Mucosa of rectum (tissue), 2 donors: ENCODE measurements around the gene ME2.

Source experiments
- H3K27ac ChIP-seq, 2 donors: one replicate each; pipeline ENCODE4 v1.7.0; 2013; ENCODE audit warnings: inconsistent platforms in 2 of 2, low read depth in 2 of 2, low read length in 2 of 2
- H3K27me3 ChIP-seq, 2 donors: one replicate each; pipeline ENCODE4 v1.7.0; 2013; ENCODE audit warnings: low read length in 2 of 2; ENCODE audit not compliant: control insufficient read depth in 2 of 2, insufficient read depth in 2 of 2
- H3K36me3 ChIP-seq, 2 donors: one replicate each; pipeline ENCODE4 v1.7.0; 2013; ENCODE audit warnings: low read length in 2 of 2; ENCODE audit not compliant: control insufficient read depth in 2 of 2, insufficient read depth in 2 of 2
- H3K4me1 ChIP-seq, 2 donors: one replicate each; pipeline ENCODE4 v1.7.0; 2013; ENCODE audit warnings: low read length in 2 of 2, mild to moderate bottlenecking in 1 of 2; ENCODE audit not compliant: control insufficient read depth in 2 of 2, insufficient read depth in 2 of 2
- H3K4me3 ChIP-seq, 2 donors: one replicate each; pipeline ENCODE4 v1.7.0; 2013; ENCODE audit warnings: low read length in 2 of 2
- H3K9ac ChIP-seq, 2 donors: one replicate each; pipeline ENCODE4 v1.7.0; 2013; ENCODE audit warnings: low read length in 2 of 2, low read depth in 1 of 2, mild to moderate bottlenecking in 1 of 2
- H3K9me3 ChIP-seq, 2 donors: one replicate each; pipeline ENCODE4 v1.7.0; 2013; ENCODE audit warnings: low read length in 2 of 2; ENCODE audit not compliant: control insufficient read depth in 2 of 2
- donor health status: healthy.
- donor health status: Normal muscosa, but diverticular disease.

The ME2 gene

GRCh38 chr18:50909261-50909660 is 30.3 kb downstream of the ME2 start:
- Histone ChIP-seq H3K4me1 (no peaks in the 10 kb centered on the region), H3K4me3 (no peak overlapping the region), H3K27me3 (no peaks in the 10 kb centered on the region), H3K9me3 (no peaks in the 10 kb centered on the region), H3K27ac (no peak overlapping the region), H3K9ac (no peak overlapping the region), H3K36me3 (peaks cover 15 to 33% of the 10 kb centered on the region in 2 donors)

- no peaks in the 10 kb centered on the region for H3K27me3 ChIP-seq
- H3K4me3 ChIP-seq: no peak overlapping the region
- peaks cover 21 to 33% of the 10 kb centered on the region in 2 donors for H3K36me3 ChIP-seq
- no peak overlapping the region for H3K27ac ChIP-seq
- H3K9me3 ChIP-seq: no peaks in the 10 kb centered on the region
- H3K4me1 ChIP-seq: no peaks in the 10 kb centered on the region
- no peak overlapping the region for H3K9ac ChIP-seq
These were observed 32.1 kb downstream of the ME2 start for GRCh38 chr18:50911006-50911405.

GRCh38 chr18:50917021-50917420 is 38.1 kb downstream of the ME2 start:
- H3K9ac ChIP-seq: no peak overlapping the region

GRCh38 chr18:50918153-50918552 is 39.2 kb downstream of the ME2 start:
- Histone ChIP-seq H3K9ac (no peak overlapping the region), H3K4me1 (no peaks in the 10 kb centered on the region), H3K9me3 (no peaks in the 10 kb centered on the region), H3K36me3 (peaks cover 34 to 38% of the 10 kb centered on the region in 2 donors), H3K27ac (no peak overlapping the region), H3K4me3 (no peak overlapping the region), H3K27me3 (no peaks in the 10 kb centered on the region)

More at GRCh38 chr18:50917021-50917420, 38.1 kb downstream of the ME2 start:
- no peaks in the 10 kb centered on the region for H3K27me3 ChIP-seq
- H3K27ac ChIP-seq: no peak overlapping the region
- peaks cover 26 to 38% of the 10 kb centered on the region in 2 donors for H3K36me3 ChIP-seq
- no peaks in the 10 kb centered on the region for H3K9me3 ChIP-seq
- no peaks in the 10 kb centered on the region for H3K4me1 ChIP-seq
- H3K4me3 ChIP-seq: no peak overlapping the region

GRCh38 chr18:50924372-50924771 is 45.5 kb downstream of the ME2 start:
- H3K27me3 ChIP-seq: no peaks in the 10 kb centered on the region
- peaks cover 45% of the 10 kb centered on the region in 2 donors for H3K36me3 ChIP-seq
- no peaks in the 10 kb centered on the region for H3K4me1 ChIP-seq
- H3K9ac ChIP-seq: no peak overlapping the region
- H3K4me3 ChIP-seq: no peak overlapping the region
- H3K27ac ChIP-seq: no peak overlapping the region
- H3K9me3 ChIP-seq: no peaks in the 10 kb centered on the region

- no peak overlapping the region for H3K9ac ChIP-seq
- H3K4me3 ChIP-seq: no peak overlapping the region
- H3K9me3 ChIP-seq: no peaks in the 10 kb centered on the region
- no peaks in the 10 kb centered on the region for H3K4me1 ChIP-seq
- H3K27me3 ChIP-seq: no peaks in the 10 kb centered on the region
- H3K27ac ChIP-seq: no peak overlapping the region
- H3K36me3 ChIP-seq: peaks cover 35 to 45% of the 10 kb centered on the region in 2 donors
These were observed 47.6 kb downstream of the ME2 start for GRCh38 chr18:50926521-50926920.

- H3K4me1 ChIP-seq: no peaks in the 10 kb centered on the region
- H3K9me3 ChIP-seq: no peaks in the 10 kb centered on the region
These were observed 49.6 kb downstream of the ME2 start for GRCh38 chr18:50928551-50928950.

GRCh38 chr18:50933684-50934083 is 54.8 kb downstream of the ME2 start:
- Histone ChIP-seq H3K4me3 (no peak overlapping the region), H3K36me3 (peaks cover 15 to 23% of the 10 kb centered on the region in 2 donors), H3K9ac (no peak overlapping the region), H3K4me1 (no peaks in the 10 kb centered on the region), H3K9me3 (no peaks in the 10 kb centered on the region), H3K27ac (no peak overlapping the region), H3K27me3 (no peaks in the 10 kb centered on the region)

More at GRCh38 chr18:50928551-50928950, 49.6 kb downstream of the ME2 start:
- no peak overlapping the region for H3K9ac ChIP-seq
- peaks cover 37 to 41% of the 10 kb centered on the region in 2 donors for H3K36me3 ChIP-seq
- H3K27ac ChIP-seq: no peak overlapping the region
- no peak overlapping the region for H3K4me3 ChIP-seq
- no peaks in the 10 kb centered on the region for H3K27me3 ChIP-seq

GRCh38 chr18:50934545-50935211 is 55.8 kb downstream of the ME2 start:
- H3K9ac ChIP-seq: no peak overlapping the region

GRCh38 chr18:50935493-50936191 is 56.7 kb downstream of the ME2 start:
- Histone ChIP-seq H3K27ac (no peak overlapping the region), H3K4me3 (no peak overlapping the region), H3K9ac (no peak overlapping the region), H3K9me3 (no peaks in the 10 kb centered on the region), H3K27me3 (no peaks in the 10 kb centered on the region), H3K36me3 (peaks cover 14 to 16% of the 10 kb centered on the region in 2 donors), H3K4me1 (no peaks in the 10 kb centered on the region)

More at GRCh38 chr18:50934545-50935211, 55.8 kb downstream of the ME2 start:
- H3K27ac ChIP-seq: no peak overlapping the region
- no peaks in the 10 kb centered on the region for H3K27me3 ChIP-seq
- H3K36me3 ChIP-seq: peaks cover 14 to 22% of the 10 kb centered on the region in 2 donors
- H3K9me3 ChIP-seq: no peaks in the 10 kb centered on the region
- no peak overlapping the region for H3K4me3 ChIP-seq
- H3K4me1 ChIP-seq: no peaks in the 10 kb centered on the region
